Activated CD8-positive, alpha-beta memory T cell treated with anti-CD3 and anti-CD28 coated beads for 48 hours (primary cell): ENCODE data around the gene POLR3E.
"Not testable (repeated sequence)": the region's sequence is repeated elsewhere in the genome, so short reads cannot be mapped to it uniquely, and the experiment has no call there.

Experiments
- DNase-seq, 3 experiments: peaks; one replicate each; pipeline ENCODE4 v3.0.0-alpha.2; 2020; ENCODE audit warnings: low read depth in 2 of 3, low spot score in 2 of 3

The POLR3E gene

DNA sequence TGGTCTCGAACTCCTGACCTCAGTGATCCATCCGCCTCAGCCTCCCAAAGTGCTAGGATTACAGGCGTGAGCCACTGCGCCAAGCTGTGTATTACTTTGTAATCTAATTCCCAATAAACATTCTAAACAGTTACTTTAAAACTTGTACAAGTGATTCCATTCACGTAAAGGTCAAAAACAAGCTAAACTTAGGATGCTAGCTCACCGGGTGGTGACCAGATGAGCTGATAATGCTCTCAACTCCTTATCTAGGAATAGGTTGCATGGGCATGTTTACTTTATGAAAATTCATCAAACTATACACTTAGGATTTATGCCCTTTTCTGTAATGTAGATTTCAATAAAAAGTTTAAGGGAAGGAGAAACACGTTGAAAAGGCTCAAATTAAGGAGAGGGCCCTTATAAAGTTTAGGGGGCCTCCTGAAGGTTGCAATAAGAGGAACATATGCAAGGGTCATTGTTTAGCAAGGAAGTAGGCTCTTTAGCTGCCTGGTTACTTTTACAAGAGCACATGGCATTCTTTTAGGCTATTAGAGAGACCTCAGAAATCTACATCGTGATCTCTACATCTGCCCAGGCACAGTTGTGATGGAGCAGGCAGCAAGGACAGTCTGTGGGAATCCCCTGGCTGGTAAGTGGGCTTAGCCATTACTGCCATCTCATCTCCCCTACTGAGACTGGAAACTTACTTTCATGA is 63.9 kb downstream of the POLR3E start:
- DNase-seq, result no peak

DNA sequence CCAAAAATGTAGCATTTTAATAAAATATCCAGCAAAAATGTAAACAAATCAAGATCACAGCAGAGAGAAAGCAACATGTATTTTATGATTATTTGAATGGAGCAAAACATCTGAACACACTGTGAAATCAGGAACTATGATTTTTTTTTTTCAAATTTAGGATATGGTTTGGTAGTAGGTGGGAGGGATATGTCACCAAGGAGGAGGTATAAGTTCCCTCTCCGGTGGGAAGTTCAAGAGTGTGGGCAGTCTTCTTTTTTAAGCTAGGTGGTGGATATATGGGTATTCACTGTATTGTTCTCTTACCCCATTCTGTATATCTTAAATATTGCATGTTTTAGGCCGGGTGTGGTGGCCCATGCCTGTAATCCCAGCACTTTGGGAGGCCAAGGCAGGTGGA is 67.0 kb downstream of the POLR3E start:
- DNase-seq, result no peak

DNA sequence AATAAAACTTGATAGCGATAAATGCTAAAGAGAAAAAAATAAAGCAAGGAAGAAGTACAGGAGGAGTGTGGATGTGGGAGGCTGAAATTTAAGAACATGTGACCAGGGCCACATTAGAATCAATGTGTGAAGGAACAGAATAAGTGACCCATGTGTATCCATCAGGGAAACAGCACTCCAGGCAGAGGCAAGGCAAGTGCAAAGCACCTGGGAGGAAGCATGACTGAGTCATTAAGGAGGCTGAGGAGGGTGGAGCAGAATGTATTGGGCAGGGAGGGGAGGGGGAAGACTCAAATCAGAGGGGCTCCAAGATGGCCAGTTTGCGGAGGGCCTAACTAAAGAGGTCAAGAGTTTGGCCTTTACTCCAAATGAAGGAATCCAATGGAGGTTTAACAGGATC is 69.2 kb downstream of the POLR3E start:
- DNase-seq, result no peak

DNA sequence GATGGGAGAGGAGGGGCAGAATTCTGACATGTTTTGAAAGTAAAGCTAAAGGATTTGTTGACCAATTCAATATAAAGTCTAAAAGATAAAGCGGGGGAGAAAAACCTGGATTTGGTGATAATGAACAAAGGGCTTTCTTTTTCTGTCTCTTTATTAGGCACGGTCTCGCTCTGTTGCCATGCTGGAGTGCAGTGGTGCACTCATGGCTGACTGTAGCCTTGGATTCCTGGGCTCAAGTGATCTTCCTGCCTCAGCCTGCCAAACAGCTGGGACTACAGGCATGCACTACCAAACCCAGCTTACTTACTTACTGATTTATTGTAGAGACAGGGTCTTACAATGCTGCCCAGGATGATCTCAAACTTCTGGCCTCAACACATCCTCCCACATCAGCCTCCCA is 69.7 kb downstream of the POLR3E start:
- DNase-seq, result no peak

DNA sequence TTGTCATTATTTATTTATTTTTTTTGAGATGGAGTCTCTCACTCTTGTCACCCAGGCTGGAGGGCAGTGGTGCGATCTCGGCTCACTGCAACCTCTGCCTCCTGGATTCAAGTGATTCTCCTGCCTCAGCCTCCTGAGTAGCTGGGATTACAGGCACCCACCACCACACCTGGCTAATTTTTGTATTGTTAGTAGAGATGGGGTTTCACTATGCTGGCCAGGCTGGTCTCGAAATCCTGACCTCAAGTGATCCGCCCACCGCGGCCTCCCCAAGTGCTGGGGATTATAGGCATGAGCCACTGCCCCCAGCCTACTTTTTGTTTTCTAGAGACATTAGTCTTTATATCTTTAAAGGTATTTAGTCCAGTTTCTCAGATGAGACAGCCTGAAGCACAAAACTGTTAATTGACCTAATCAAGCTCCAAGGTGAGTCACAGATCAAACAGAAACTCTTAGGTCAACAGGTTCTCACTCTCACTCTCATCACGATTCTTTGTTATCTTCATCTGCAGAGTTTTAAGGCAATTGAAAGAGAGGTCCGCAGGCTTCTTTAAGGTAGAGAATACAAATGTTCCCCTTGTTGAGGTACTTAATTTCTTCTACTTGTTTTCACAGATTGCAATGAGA is 71.1 kb downstream of the POLR3E start:
- DNase-seq, result not testable (repeated sequence)

DNA sequence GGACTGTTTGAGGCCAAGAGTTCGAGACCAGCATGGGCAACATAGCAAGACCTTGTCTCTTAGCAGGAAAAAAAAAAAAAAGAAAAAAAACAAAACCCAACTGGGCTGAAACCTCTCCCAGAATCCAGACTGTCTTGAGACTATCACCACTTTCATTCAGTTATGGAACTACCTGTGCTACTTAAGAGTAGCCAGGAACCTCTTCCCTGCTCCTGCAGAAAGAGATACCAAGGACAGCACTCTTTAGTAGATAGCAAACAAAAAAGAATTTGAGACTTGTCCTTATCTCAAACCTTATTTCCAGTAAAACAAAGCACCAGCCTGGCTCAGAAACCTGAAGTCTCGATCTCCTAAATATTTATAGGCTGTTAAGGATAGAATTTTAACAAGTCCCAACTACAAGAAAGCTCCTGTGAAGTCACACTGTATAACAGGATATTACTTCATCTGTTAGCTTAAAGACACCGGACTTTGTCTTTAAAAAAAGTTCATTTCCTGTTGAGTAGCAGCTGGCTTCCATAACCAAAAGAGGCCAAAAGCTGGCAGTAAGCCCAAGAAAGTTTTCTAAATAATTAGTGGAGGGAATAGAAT is 72.1 kb downstream of the POLR3E start:
- DNase-seq, result no peak

DNA sequence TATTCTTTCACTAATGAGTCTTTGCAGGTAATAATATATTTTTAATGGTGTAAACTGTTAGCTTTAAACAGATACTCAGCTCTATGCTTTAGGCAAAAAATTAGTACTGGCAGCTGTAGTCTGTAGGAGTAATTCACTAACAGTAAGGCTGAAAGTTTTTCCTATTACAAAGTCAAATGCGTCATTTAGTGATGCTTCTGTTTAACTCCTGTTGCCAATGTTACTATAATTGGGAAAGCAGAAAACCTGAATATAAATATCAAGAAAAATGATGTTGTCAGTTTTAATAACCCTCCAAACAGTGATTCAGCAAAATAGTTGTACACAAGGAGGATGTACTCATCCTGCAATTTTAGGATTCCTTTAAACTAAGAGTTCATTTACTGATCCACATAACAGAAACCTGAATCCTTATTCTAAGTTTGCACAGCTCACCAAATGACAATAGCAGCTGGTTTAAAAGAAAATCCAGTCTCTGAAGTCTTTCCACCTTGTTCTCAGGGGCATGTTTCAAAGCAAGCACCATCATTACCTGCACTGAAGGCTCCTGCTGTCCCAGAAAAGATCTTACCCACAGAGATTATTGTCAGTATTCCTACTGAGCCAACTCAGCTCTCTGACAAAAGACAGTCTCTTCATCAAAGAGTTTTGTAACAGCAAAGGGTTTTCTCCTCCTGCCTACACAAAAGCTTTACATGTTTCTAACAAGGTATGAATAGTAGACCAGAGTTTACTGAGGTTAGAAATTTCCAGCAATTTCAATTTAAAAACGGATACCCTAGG is 73.0 kb downstream of the POLR3E start:
- no peak for DNase-seq

DNA sequence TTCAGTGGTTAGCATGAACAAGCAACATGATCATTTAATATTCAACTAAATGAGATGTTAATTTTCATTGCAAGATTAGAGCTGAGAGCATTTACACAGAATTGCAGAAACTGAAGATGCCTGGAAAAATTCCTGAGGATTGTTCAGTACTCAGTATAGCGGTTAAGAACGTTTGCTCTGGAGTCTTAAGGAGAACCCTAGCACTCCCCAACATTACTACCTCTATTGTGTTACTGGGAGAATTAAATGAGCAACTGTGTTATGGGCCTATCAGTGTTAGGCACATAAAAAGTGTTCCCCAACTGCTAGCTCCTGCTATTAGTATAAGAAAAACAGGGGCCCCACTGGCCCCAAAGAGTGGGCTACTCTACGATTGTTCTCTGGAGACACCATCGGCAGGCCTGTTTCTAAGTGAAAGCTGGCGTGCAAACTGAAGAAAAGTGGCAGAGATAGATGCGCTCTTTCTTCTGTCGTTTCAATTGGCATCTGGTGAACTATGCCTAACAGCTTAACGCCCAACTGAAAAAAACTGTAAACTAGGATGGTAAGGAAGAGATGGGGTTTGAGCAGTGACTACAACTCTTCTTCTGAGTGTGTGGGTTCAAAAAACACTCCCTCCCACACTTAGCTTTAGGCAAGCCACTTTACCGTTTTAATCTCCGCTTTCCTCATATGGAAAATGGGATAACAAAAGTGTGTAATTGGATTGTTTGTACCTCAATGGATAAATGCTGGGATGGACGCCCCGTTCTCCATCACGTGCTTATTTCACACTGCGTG is 75.9 kb downstream of the POLR3E start:
- no peak for DNase-seq

DNA sequence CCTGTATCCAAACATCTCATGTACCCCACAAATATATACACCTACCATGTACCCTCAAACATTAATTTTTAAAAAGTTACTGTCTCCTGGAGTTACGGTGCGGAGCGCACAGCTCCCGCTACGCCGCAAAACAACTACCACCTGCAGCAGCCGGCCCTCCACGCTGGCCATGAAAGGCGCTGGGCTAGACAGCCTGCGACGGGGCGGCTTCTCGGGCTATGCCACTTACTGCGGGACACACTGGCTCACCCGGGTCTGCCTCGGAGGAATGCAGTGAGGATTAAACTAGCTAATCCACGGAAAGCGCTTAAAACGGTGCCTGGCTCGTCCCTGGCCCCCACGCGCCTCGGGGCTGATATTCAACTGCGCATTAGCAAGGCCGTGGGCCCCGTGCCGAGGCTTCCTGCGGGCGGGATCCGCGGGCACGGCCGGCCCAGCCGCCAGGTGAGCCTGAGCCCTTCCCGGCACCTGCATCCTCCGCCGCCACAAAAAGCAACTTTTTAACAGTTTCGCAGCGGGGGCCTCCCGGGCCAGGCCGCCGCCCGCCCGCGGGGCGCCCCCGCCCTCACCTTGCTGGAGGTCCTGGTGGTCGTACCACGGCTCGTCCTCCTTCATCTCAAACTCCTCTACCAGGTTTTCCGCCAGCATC is 76.6 kb downstream of the POLR3E start:
- DNase-seq, result peak in 2 of 3 experiments; percentile 18 to 20

DNA sequence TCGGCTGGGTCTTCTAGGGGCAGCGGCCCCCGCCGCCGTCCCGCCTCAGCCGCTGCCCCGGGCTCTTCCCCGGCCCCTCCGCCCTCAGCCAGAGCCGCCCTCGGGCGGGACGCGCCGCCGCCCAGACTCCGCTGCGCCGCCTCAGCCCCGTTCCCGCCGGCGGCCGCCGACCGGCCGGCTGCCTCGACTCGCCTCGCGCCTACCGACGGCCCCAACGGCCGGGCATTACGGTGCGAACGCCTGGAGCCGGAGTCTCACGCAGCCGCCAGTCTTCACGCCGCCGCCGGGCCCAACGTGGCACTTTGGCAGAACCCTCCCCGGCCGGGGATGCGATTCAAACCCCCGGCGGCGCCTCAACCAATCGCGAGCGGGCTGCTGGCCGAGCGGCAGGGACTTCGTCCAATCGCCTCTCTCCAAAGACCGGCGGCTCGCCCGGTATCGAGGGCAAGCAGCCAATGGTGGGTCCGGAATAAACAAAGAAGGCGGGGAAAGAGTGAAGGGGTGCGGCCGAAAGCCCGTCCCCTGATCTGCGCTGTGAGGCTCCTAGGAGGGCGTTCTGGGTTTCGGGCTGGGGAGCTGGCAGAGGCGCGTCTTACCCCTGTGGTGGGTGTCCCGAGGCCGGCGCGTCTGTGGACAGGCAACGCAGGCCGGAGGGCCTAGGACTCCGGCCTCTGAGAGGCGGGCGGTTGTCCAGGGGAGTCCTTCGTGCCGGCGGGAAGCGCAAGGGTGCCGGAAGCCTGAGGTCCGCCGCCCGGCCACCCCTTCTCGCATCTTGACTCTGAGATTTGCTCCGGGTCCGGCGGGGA is 77.3 kb downstream of the POLR3E start, which contains the start of gene CDR2:
Gene CDR2 (minus strand): TSS at position 309 of the 806 bp plus-strand sequence. CDS start 310 bp downstream, outside the sequence.
- peak; percentile 84 to 97 (median 93) for DNase-seq

DNA sequence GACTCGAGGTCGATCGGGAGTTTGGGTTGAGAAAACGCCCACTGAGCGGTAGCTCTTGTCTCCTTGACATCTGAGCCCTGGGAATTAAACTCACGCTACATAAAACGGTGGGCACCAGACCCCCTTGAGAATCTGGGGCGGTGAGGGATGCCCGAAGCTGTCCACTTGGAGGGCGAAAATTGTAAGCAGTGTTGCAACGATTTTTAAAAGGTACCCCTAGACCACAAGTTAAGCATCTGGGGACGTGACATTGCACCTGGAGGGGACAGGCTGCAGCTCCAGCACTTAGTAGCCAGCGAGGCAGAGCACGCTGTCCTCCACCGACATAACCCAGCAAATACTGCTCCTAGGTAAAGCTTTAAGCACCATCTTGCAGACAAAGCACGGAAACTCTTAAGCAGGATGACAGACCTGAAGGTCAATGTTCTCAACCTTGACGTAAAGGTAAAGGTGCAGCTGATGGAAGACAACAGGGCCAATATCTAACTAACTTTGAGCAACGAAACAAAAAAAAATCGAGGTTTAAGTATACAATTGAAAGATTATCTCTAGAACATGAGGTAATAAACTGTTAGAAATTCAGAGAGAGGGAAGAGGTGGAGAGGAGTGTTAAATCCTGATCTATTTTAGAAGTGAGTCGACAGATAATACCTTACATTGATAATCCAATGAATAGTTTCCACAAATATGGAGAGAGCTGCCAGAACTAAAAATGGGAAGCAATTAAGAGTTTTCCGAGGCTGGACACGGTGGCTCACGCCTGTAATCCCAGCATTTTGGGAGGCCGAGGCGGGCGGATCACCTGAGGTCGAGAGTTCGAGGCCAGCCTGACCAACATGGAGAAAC is 78.1 kb downstream of the POLR3E start:
- DNase-seq, result no peak

DNA sequence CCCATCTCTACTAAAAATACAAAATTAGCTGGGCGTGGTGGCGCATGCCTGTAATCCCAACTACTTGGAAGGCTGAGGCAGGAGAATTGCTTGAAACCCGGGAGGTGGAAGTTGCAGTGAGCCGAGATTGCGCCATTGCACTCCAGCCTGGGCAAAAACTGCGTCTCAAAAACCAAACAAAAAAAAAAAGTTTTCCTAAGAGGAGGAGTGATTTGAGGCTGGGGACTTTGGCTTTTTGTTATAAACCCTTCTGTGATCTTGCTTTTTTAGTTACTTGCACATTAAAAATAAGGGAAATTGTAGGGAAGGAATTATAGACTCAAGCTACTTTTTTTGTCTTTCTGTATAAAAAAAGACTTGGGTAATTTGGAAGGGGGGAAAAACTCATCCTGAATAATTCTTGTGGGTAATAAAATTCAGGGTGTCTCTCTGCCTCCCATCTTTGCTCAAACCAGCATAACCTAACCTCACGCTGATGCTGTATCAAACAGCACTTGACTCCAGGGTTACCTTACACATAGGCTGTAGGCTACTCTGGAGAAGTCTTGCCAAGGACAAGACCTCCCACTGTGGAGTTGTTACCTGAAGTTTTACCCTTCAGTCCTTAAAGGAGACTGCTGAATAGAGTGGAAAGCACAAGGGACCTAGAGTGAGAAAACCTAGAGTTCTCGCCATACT is 78.9 kb downstream of the POLR3E start:
- DNase-seq, result no peak

DNA sequence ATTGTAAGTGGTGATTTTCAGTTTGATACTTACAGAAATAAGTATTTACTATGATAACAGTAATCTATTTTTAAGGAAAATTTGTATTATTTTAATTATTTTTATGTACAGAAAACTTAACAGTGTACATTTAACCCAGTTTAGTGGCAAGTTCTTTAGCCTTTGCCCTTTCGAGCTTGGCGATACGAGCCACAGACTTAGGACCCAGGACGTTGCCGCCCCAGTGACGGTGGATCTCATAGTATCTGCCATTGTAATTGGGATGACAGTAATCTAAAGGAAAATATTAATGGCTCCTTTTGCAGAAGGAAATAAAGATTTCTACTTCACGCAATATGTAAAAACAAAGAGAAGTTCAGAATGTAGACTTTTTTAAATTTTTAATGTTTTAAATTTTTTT is 82.4 kb downstream of the POLR3E start:
- DNase-seq, result no peak

DNA sequence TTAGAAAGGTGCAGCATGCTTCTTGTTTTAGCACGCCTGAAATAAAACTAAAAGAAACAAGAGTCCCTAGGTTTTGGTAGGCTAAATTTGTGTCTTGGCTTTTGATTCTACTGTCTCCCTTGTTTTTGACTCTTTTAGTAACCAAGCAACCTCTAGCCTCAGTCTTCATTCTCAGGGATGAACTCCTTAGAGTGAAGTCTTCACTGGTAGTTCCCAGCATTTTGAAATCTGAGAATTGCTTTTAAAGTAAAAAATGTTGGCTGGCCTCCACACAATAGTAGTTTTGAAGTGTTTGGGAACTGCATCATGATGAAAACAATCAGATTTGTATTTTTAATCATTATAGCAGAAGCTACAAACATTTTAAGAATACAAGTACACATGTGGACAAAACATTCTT is 83.3 kb downstream of the POLR3E start:
- DNase-seq, result no peak

DNA sequence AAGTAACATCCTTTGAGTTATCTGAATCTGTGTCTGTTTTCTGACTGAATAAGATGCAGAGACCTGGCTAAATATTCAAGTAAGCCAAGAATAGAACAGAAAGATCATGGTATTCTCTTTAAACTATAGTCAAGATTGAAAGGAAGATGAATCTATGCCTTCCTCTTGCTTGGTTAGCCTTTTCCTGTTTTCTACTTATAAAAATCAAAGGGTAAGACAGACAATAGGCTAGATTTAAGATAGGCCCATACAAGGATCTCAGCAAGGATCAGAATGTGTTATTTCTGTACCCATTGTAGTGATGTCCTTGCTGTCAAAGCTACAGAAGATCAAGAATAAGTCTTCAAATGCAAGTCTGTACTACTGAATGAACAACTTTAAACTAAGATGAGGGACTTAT is 84.2 kb downstream of the POLR3E start:
- DNase-seq, result no peak

DNA sequence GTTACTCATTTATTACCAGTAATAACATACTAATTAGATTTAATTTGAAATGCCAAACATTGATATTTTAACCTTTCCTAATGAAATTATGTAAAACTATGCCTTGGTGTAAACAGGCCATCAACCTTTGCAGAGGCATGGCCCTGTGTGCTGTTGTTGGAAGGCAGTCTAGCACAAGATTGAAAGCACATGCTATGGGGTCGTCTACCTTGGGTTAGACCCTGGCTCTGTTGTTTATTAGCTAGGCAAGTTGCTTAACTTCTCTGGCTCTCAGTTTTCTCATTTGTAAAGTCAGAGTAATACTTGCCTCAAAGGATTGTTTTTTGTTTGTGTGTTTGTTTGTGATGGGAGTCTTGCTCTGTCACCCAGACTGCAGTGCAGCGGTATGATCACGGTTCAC is 86.6 kb downstream of the POLR3E start:
- DNase-seq, result no peak
